ENCODE data around the gene SEC22C.

Gene SEC22C

DNA sequence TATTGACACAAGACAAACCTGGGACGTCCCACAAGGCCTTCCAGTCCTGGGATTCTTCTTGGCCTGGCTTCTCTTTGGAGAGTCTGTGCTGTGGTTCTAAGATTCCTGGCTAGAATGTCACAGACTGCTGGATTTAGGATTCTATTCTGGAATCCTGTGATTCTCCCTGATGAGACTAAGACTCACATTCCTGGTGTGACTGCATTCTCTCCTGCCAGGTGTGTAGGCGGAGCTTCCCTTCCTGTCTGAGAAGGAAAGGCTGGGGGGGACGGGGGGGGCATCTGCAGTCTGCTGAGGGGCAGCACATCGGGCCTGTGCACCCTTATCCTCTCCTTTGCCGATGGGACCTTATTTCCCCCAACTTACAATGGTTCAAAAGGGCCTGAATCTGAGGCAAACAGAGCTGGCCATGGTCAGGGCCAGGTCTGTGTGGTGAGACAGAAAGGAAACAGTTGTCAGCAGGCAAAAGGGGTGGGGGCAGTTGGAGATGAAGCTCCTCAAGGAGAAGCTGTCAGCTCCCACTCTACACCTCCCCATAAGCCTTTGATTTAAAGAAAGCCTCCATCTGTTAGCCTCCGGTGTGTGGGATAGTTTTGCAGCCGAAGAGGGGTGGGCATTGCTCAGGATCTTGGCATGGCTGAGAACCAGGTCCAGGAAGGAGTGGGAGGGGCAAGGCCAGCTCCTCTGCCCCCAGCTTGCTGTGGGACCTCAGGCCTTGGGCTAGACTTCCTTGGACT lies 48.4 kb downstream of the SEC22C start:
- no peak for DNase-seq

DNA sequence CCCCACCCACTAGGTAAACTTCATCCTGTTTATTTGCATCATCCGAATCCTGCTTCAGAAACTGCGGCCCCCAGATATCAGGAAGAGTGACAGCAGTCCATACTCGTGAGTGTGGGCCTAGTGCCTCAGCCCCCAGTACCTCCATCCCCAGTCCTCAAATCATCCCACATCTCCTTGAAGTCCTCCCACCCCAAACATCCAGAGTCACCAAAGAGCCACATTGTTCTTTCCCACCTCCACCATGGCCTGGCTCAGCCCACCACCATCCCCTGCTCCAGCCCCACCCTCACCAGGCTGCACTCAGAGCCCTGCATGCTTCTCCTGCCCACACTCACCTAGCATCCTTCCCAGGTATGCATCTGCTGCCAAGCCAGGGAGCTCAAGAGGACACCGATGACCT lies 49.5 kb downstream of the SEC22C start:
- DNase-seq, result no peak

DNA sequence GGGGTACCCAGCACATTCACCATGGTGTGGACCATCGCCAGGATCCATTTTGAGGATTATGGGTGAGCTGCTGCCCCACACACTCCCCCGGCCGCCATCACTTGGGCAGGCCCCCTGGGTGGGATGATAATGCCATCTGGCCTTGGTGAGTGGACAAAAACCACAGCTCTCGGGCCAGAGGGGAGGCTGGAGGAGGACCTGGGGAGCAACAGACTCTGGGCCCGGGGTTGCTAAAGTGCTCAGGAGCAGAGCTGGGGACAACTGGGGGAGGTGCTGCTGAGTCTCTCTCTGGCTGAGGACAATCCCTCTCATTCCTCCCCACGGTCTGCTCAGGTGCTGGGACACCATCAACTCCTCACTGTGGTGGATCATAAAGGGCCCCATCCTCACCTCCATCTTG lies 50.3 kb downstream of the SEC22C start:
- DNase-seq, result no peak

DNA sequence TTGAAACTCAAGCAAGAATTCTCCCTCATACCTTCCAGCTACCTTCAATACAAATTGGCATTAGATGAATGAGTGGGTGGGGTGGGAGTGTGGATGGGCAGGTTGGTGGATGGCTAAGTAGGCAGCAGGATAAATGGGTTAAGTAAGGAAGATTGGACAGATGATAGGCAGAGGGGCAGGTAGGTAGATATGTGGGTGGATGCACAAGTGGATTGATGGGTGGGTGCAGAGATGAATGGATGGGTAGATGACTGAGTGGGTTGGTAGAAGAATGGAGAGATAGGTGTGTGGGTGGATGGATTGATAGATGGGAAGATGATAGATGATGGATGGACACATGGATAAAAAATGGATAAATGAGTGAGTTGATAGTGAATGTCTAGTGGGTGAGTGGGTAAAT lies 51.7 kb downstream of the SEC22C start:
- no peak for DNase-seq

DNA sequence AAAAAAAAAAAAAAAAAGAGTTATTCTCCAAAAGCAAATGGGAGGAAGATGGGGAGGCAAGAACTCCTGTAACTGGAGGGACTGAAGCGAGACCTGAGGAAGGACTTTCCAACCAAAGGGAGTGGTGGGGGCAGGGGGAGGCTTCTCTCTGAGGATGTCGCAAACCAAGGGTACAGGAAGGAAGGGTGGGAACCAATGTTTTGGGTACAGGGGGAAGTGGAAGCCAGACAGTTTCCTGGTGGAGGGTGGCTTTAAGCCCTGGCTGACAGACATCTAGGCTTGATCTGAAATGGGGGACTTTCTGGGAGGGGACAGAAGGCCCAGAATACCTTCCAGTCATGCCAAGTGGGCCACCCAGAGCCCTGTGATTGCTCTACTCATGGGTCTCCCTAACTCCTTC lies 52.3 kb downstream of the SEC22C start:
- no peak for DNase-seq

DNA sequence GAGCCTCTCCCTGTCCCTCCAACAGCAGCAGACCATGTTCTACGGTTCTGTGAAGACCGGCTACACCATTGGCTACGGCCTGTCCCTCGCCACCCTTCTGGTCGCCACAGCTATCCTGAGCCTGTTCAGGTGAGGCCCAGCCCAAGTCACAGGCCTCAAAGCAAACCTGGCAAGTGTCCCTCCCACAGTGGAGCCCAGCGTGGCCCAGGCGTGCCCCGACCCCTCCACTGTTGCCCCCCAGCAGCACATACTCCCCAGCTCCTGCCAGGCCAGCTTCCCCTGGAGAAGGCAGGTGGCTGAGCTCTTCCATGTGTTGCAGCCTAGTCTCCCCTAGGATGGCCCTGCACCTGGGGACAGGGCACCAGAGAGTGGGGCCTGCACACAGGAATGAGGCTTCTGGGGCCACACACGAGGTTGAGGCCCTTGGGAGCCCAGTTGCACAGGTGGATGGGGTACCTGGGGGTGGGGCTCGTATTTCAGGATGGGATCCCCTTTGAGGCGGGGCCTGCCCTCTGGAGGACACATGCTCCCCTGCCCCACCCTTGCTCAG lies 54.3 kb downstream of the SEC22C start:
- no peak for DNase-seq

DNA sequence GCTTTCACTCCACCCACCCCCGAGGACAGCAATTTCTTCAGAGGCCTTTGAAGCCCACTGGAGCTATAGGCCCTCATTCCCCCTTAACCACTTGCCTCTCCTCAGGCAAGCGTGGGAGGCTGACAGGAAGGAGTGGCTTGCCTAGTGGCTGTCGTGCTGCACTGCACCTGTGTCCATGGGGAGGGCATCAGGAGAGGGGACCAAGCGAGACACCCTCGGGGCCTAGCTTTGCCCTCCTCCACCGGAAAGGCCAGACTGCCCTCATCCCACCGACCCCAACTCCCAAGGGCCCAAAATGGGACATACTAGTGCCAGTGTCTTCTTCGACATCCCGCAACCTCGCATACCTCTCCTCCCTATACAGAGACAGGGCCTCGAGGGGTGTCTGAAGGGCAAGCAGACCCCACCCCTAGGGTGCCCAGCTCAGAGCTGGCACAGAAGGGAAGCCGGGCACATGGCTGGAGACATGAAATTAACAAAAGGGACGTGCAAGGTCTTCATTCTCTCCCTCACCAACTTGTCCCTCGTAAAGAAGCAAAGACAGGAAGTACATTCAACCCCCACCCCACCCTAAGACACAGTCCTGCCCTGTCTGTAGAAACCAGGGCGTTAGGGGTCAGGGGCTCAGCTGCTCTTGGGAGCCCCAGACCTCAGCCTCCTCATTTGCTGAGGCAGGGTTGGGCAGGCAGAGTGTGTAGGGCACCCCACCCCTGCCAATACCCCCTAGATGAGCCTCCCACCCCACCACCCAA lies 55.0 kb downstream of the SEC22C start:
- peak; percentile 46 to 54 for DNase-seq

DNA sequence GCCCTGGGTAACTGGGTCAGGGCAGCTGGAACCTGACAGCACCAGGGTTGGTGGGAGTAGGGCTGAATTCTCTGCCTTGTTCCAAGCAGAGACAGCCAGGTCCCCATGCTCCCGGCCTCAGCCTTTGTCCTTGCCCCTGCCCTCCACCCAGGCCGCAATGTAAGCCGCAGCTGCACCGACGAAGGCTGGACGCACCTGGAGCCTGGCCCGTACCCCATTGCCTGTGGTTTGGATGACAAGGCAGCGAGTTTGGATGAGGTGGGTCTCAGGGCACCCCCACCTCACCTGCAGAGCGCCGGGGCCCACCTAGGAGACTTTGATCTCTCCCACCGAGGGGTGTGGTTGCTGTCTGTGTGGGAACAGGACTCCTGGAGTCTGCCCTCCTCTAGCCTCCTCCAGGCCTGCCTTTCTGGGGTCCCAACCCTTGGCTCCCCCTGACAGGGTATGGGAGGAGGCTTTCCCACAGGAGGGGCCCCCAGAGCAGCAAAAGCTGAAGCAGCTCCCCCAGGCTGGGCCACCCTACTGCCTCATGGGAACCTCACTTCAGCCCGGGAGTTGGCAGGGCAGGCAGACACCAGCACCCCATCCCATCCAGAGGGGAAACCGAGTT lies 55.9 kb downstream of the SEC22C start:
- DNase-seq, result no peak

DNA sequence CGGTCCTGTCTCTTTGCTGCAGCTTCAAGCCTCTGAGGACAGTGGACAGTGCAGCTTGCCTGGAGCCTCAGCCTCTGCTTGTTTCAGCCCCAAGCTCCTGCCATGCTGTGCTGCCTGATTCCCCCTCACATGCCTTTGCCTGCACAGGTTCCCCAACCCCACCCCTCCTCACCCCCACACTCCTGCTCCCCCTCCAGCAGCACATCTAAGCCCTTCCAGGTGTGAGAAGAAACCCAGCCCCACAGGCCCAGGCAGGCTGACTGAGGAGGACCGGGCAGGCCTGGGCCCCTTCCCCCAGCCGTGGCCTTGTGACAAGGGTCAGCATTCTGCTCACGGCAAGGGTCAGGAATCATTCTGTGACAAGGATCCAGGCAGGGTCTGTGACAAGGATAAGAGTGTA lies 56.6 kb downstream of the SEC22C start:
- no peak for DNase-seq

DNA sequence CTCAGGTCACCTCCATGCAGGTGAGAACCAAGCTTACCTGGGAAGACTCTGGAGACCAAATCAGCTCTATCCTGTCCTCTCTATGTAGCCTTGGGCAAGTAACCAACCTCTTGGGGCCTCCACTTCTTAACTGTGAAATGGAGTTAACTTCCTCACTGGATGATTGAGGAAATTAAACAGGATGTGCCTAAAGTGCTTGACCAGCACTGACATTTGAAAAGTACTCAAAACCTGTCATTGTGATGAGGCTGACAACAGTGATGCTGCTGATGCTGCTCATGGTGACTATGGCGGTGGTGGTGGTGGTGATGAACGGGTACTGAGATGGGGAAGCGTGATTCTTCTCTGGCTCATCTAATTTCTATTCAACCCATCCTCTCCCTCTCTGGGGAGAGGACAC lies 57.0 kb downstream of the SEC22C start:
- no peak for DNase-seq

DNA sequence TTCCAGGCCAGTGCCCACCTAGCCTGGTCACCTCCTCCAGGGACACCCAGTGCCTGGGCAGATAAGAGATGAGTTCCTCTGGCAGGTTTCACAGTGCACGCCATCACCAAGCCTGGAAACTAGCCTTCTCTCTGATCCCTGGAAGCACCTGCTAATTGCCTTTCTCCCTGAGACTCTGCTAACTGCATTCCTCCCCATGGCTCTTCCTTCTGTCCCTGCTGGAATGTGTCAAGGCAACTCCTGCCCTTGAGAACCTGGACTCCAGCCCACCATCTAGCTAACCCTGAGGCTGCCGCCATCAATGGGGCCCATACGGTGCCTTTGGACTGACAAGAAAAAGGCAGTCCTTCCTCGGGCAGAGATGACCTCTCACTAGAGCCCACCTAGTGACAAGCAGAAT lies 60.9 kb downstream of the SEC22C start:
- no peak for DNase-seq

DNA sequence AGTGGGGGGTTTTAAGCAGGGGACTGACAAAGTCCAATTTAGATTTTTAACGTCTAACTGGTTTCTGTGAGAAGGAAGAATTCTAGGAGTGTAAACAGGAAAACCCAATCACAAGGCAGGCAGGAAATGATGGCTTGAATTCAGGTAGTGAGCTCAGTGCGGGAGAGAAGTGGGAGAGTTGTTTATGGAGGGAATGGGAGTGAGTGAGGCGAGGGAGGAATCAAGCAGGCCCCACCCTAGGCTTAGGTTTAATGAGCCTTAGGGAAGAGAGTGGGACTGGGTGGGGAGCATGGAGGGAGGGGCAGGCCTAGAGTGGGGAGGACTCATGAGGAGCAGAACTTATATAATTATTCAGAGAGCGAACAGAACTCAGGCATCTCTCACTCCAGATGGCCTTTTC lies 61.4 kb downstream of the SEC22C start:
- no peak for DNase-seq

DNA sequence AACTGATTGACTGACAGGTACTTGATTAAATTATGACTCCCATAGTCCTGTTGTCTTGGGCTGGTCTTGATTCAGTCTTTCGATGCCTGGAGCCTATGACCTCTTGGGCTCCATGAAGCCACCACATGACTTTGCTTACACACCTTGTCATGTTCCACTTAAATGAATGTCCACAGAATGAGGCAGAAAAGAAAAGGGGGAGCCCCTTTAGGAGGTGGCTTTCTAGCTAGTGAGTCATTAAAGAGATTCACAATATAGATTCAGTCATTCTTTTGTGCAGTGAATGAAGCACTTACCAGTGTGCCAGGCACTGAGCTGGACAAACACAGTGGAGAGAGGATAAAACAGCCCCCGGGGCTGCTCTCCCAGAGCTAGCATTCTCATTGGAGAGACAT lies 62.2 kb downstream of the SEC22C start:
- no peak for DNase-seq

DNA sequence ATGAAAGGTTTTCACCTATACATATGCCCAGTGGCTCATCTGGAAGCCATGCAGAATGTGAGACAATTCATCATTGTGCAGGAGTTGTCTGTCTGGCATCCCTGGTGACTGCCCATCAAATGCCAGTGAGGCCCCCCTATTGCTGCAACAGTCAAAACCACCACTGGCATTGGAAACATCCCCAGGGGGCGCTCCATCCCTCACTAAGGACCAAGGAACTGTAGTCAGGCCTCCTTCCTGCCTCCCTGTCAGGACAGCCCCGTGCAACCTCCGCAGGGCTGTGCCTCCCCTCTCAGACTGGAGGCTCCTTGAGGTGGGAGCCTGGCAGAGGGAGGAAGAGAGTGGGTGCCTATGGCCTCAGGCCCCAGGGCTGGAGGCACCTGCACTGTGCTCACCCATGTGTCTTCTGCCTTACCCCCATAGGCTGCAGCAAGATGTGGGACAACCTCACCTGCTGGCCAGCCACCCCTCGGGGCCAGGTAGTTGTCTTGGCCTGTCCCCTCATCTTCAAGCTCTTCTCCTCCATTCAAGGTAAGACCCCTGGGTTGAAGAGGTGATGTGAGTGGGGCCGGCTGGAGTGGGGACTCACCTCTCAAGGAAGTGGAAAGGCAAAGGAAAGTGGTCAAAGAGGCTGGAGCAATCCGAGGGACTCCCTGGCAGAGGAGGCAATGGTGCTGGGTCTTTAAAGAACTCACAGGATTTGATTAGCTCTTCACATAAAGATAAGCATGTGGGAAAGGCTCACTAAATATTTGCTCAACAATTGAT lies 62.8 kb downstream of the SEC22C start:
- peak; percentile 19 to 21 for DNase-seq

DNA sequence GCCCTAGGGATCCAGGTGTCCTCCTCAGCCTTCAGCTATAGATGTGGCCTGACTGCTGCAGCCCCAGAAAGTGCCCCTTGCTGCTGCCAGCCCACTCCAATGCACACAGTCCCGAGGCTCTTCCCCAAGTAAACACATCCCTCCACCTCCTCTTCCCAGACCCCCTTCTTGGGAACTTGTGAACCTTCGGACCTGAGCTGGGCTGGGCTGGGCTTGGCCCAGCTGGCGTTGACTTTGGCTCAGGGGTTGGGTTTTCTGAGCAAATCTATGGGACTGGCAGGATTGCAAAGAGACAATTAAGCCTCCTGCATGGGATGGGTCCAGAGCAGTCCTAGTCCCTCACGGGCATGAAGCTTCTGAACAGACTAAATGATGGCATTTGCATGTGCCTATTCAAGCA lies 64.7 kb downstream of the SEC22C start:
- no peak for DNase-seq

DNA sequence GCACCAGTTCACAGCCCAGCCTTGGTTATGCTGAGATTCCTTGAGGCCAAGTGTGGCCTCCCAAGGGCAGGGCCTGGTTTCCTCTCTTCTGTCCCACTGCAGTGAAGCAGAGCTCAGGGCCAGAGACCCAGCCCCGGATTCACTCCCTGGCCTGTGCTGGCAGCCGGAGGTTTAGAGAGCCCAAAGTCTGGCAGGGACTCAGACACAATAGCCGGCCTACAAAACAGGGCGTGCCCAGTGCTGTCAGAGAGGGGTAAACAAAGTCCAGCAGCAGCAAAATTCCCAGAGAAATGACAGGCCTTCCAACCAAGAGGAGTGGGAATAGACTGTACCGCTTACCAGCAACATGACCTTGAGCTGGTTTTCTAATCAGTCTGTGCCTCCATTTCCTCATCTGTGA lies 65.3 kb downstream of the SEC22C start:
- DNase-seq, result no peak

DNA sequence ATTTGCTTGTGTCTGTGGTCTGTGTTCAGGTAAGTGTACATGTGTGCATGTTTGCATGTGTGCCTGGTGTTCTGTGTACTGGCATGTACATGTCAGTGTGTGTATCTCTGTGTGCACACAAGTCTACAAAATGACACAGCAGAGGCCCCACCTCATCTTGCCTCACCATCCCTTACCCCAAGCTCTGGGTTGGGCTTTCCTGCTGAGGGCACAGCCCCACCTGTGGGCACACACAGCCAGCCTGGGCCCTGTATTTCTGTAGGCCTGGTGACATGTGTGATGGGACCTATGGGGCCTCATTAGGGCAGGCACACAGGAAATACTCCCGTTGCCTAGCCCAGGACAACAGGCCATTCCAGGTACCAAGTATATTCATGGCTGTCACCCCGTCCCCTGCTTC lies 65.8 kb downstream of the SEC22C start:
- DNase-seq, result no peak

DNA sequence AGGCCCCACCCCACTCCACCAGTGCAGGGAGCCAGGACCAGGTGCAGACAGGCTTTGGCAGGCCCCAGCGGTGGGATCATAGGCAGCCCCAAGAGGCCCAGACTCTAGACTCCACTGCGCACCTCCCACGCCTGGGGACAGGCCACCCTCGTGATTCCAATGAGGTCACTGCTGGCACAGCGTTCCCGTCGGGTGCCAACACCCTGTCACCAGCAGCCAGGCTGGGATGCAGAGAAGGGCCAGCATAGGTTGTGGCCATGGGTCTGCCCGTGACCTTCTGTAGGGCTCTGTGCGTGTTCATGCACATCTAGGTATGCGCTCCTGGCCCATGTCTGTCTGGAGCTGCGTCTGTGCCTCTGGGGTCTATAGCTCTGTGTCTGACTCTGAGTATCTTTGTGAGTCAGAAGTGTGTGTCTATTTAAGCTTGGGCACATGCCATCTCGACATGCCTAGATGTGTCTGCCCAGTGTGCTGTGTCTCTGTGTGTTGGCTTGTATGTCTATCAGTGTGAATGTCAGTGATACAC lies 66.3 kb downstream of the SEC22C start:
- no peak for DNase-seq

DNA sequence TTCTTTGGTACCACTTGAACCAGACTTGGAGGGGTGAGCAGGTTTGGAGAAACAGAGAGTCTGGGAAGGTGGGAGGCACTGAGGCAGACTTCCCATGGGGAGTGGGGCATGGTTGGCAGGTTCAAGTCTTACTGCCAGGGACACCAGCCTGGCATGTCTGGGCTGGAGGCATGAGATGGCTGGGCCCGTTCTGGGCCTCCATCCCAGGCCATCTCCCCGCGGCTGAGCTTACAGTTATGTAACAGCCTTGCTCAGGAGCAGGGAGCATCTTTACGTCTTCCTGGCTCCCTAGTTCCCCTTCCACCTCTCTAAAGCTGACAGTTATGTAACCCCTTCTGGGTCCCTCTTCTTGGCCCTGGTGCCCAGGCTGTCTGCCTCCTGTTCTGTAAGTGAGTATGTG lies 66.9 kb downstream of the SEC22C start:
- DNase-seq, result no peak

DNA sequence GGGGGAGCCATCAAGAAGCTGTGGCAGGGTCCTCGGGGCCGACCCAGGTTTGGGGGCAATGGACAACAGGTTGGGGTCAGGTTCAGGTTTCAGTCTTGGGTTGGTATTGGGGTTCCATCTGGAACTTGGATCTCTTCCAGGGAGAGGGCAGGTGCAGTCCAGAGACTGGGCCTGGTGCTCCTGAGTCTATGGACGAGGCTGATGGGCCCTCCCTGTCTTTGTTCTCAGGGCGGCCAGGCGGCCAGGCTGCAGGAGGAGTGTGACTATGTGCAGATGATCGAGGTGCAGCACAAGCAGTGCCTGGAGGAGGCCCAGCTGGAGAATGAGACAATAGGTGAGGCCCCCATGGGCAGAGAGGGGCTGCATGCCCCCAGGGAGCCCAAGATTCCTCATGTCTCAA lies 68.2 kb downstream of the SEC22C start:
- DNase-seq, result no peak

DNA sequence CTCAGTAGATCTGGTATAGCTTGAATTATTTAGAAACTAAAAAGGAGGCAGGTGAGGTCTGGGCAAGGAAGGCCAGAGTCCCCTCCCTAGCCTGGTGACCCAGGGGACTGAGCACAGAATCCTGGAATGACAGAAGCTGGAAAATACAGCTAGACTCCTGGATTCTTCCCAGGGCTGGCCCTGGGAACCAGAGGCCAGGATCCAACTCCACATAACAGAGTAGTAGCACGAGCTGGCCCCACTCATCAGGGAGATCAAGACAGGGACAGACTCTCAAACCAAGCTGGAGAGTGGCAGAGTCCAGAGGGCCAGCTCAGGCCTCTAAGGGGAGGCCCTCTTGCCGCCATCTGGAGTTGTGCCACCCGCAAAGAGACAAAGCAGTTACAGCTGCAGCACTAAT lies 68.6 kb downstream of the SEC22C start:
- DNase-seq, result no peak

DNA sequence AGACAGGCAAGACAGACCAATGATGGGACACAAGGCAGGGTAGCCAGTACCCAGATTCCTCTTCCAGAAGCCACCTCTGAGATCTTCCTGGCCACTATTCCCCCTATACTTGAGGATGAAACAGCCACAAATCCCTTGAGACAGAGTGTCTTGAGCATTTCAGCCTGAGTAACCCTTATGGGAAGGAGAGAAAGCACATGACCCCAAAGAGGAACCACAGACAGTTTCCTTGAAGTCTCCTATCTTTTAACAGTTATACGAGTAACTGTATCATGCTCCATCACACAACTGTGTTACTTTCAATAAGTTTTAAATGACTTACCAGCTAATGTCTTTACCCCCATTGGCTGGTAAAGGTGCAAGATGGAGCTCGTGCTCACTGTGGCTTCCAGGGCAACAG lies 70.0 kb downstream of the SEC22C start:
- DNase-seq, result no peak

DNA sequence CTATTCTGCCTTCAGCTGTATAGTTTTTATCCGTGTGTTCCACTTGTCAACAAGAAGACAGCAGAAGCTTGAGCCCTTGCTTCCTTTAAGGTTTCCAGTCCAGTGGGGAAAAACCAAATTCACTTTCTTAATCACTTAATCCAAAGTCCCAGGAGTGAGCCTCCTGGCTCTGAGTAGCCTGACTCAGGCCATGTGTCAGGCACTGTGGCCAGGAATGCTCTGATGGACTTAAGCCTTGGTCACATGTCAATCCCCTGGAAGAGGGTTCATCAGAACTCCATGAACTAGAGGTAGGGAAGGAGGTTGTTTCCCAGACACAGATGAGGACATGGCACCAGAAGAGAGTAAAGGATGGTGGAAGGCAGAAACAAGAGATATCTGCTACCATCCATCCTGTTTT lies 70.6 kb downstream of the SEC22C start:
- DNase-seq, result no peak
